Measurements from ENCODE around the gene RHEB.

RHEB gene

GRCh38 chr7:151453326-151453791 is 66.3 kb downstream of the RHEB start:
- DNase-seq (ENCODE audit: low read depth in 1 of 2, low spot score in 1 of 2), result no peak
- TF ChIP-seq, protein P1, sequence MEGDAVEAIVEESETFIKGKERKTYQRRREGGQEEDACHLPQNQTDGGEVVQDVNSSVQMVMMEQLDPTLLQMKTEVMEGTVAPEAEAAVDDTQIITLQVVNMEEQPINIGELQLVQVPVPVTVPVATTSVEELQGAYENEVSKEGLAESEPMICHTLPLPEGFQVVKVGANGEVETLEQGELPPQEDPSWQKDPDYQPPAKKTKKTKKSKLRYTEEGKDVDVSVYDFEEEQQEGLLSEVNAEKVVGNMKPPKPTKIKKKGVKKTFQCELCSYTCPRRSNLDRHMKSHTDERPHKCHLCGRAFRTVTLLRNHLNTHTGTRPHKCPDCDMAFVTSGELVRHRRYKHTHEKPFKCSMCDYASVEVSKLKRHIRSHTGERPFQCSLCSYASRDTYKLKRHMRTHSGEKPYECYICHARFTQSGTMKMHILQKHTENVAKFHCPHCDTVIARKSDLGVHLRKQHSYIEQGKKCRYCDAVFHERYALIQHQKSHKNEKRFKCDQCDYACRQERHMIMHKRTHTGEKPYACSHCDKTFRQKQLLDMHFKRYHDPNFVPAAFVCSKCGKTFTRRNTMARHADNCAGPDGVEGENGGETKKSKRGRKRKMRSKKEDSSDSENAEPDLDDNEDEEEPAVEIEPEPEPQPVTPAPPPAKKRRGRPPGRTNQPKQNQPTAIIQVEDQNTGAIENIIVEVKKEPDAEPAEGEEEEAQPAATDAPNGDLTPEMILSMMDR (IDR thresholded peaks at IDR 0.05; ENCODE audit: insufficient read depth, low read length), result no peak
- TF ChIP-seq SPI1 (IDR thresholded peaks at IDR 0.05; ENCODE audit: borderline replicate concordance, low read depth), result no peak

DNA sequence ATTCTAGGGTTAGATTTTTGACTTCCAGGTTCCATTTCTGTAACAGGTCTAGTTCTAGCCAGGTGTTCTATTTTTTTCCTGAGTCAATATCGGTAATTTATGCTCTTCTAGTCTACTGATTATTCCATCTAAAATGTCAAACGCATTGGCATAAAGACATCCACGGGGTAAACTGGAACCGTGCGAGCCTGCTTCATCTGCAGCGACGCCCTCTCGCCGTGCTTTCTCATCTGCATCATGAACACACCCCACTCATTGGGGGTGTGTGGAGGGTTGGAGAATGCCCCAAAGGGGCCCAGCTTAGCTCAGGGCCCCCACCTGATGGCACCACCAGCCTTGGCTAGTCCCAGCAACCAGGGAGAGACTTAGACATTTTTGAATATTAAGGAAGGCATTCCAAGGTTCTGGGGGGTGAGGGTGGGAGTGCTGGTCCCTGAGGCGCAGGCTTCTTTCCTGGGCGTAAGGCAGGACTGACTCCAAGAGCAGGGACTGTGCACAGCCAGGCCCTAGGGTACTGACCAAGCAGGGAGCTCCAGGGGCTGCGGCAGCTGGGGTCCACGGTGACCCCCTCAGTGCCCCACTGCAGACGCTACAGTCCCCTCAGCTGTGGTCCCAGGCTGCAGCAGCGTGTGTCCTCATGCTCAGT is 66.9 kb downstream of the RHEB start:
- Histone ChIP-seq H3K27ac (replicated peaks) (no peak overlapping the region), H3K4me3 (replicated peaks; ENCODE audit: insufficient read depth, low read length) (no peak overlapping the region), H3K27me3 (ENCODE audit: insufficient read depth, poor library complexity, severe bottlenecking) (no peaks in the 10 kb centered on the region)
- no peak for DNase-seq (ENCODE audit: low read depth in 1 of 2, low spot score in 1 of 2)
- TF ChIP-seq, protein P1 (IDR thresholded peaks at IDR 0.05; ENCODE audit: insufficient read depth, low read length), result no peak
- no peak for TF ChIP-seq POLR2AphosphoS5 (IDR thresholded peaks at IDR 0.05; ENCODE audit: low read depth)
- TF ChIP-seq SPI1 (IDR thresholded peaks at IDR 0.05; ENCODE audit: borderline replicate concordance, low read depth), result no peak
- TF ChIP-seq GABPA (IDR thresholded peaks at IDR 0.05; ENCODE audit: low read depth), result no peak
- TF ChIP-seq REST (IDR thresholded peaks at IDR 0.05; ENCODE audit: insufficient replicate concordance, low read depth), result no peak

More at GRCh38 chr7:151453326-151453791, 66.3 kb downstream of the RHEB start:
- H3K4me3 ChIP-seq (replicated peaks; ENCODE audit: insufficient read depth, low read length), result no peak overlapping the region
- H3K27ac ChIP-seq (replicated peaks), result no peak overlapping the region
- no peaks in the 10 kb centered on the region for H3K27me3 ChIP-seq (ENCODE audit: insufficient read depth, poor library complexity, severe bottlenecking)

DNA sequence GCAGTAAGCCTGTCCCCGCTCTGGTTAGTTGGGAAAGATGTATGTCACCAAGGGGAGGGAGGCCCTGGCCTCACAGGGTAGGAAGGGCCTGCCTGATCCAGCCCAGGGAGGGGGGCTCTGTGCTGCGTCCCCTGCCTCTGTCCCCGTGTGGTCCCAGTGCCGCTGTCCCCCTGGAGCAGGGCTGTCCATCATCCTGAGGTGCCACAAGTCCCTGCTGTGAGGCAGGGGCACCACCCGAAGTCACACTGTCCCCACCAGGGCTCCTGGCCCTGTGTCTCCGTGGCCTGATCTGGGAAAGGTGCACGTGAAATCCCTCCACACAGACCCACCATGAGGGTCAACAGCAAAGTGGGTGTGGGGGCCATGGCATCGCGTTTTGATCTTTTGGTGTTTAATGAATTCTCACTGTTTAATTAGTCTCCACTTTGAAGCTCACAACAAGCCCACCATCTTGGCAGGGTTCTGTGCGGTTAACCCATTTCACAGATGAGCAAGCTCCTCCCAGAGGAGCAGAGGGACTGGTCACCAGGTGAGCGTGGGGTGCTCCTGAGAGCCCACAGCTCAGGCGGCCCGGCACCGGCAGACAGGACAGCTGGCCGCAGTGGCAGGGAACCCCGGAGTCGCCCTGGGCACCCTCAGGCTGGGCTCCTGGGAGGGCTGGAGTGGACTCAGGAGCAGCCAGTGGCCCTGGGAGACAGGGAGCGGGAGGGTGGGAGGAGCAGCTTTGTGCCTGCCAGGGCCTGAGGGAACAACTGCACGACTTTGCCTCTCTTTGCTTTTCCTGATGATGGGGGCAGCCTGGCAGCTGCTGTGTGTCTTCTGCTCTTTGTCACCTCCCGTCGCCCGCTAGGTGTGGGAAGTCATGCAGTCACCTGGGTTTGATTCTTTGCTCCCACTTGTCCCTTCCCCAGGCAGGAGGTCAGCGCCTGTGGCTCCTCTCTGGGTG is 67.8 kb downstream of the RHEB start:
- Histone ChIP-seq H3K27ac (replicated peaks) (no peak overlapping the region), H3K27me3 (ENCODE audit: insufficient read depth, poor library complexity, severe bottlenecking) (no peaks in the 10 kb centered on the region), H3K4me3 (replicated peaks; ENCODE audit: insufficient read depth, low read length) (no peak overlapping the region)
- TF ChIP-seq, protein P1 (IDR thresholded peaks at IDR 0.05; ENCODE audit: insufficient read depth, low read length), result no peak
- TF ChIP-seq POLR2AphosphoS5 (IDR thresholded peaks at IDR 0.05; ENCODE audit: low read depth), result no peak
- no peak for TF ChIP-seq SPI1 (IDR thresholded peaks at IDR 0.05; ENCODE audit: borderline replicate concordance, low read depth)
- no peak for TF ChIP-seq GABPA (IDR thresholded peaks at IDR 0.05; ENCODE audit: low read depth)
- no peak for TF ChIP-seq REST (IDR thresholded peaks at IDR 0.05; ENCODE audit: insufficient replicate concordance, low read depth)
- DNase-seq (ENCODE audit: low read depth in 1 of 2, low spot score in 1 of 2), result no peak

Measured in HL-60 (cell line).